ENCODE data around the gene OR4E1. TPM values are rescaled to one million over a fixed set of nuclear protein-coding genes. Genes with fewer than 3 reads are reported as not detected.
"Not testable (repeated sequence)": the region's sequence is repeated elsewhere in the genome, so short reads cannot be mapped to it uniquely, and the experiment has no call there.

The OR4E1 gene
- total and polyA plus RNA-seq, 7 experiments from 2014 or later = 0.07 to 0.19 (median 0.12) TPM; not detected in 3

DNA sequence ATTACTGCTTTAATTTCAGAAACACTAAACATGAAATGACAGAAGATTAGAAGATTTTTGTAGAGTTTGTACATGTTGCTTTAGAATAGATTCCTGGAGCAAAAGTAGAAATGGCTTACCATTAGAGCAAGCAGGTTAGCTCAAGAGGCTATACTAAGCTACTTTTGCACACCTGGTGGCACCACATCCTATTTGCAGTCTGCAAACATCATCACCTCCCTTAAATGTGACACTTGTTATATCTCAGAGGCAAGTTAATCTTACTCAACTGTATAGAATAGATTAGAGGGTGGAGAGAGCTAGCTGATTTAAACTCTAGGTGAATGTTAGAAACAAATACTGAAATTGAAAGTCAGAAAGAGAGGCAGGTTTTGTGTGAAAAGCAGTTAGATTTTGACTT lies 30.7 kb upstream of the OR4E1 start:
- ATAC-seq (peak; percentile 31), DNase-seq (no peak)
- Mint-ChIP-seq H3K36me3 (peaks cover 0 to 9% (median 0%) of the 10 kb centered on the region in 5 donors), H3K4me1 (peaks cover 0 to 12% (median 7%) of the 10 kb centered on the region in 7 donors), H3K27me3 (peaks cover 1 to 37% (median 20%) of the 10 kb centered on the region in 5 donors), H3K27ac (no peak overlapping the region), H3K9me3 (peaks cover 0 to 20% (median 2%) of the 10 kb centered on the region in 11 donors), H3K4me3 (no peak overlapping the region)
- intact Hi-C loops (cut with micrococcal nuclease) = no loop called here
- CTCF ChIA-PET = no interaction called here
- no peaks in the 10 kb centered on the region for H3K36me3 ChIP-seq (ENCODE audit: control insufficient read depth in 2 of 3, insufficient read depth in 3 of 3, low read length in 3 of 3)
- POLR2A ChIA-PET = interaction anchor here (1.1 kb wide), 1 partner anchor 10 kb away, joined by 3 read pairs; no protein-coding TSS in a partner anchor
- no peaks in the 10 kb centered on the region for H3K27me3 ChIP-seq (ENCODE audit: control insufficient read depth in 2 of 2, insufficient read depth in 2 of 2, low read length in 2 of 2)
- H3K4me3 ChIP-seq (ENCODE audit: low read length) = no peak overlapping the region
- H3K4me1 ChIP-seq (ENCODE audit: control insufficient read depth in 2 of 2, insufficient read depth in 2 of 2, low read length in 2 of 2) = peaks cover 0 to 8% of the 10 kb centered on the region in 2 donors
- H3K9me3 ChIP-seq (ENCODE audit: control insufficient read depth in 2 of 3, low read length in 3 of 3) = no peaks in the 10 kb centered on the region
- H3K27ac ChIP-seq (ENCODE audit: low read depth, low read length) = no peak overlapping the region

DNA sequence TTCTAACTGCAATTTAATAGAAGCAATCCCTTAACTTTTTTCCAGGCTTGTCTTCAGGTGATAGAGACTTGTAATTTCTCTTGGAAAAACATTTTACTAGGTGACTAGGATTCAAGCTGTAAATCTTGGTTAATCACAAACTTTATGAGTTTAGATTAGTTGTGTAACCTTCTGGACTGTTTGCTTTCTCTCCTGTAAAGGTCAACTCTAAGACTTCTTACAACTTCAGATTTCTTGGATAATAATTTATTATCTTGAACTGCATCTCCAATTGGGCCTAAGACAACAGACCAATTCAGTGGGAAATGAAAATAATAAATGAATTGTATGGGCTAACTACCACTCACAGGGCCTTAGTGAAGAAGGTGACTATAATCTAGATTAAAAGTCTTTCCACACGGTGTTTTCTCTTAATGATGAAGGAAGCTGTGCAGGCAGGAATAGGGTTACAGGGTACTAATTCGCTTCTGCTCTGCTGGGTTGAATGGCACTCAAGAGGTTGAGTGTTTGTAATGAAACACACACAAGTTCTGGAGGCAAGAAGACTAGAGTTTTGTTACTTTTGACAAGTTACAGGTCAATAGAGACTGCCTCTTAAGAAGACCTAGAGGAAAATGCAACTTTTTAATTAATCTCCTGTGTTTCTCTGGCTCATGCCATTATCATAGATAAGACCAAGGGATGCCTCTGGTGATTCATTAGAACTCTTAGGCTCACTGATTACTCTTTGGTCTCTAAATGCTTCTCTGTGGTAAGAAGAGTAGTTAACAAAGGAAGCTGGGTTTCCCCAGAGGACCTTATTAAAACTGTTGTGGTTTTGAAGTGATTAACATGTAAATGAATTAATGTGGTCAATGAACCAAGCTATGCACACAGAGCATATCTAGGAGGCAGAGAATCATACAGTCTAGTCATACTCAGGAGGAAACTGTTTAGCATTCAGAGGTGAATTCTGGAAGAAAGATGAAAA lies 30.0 kb upstream of the OR4E1 start:
- Histone ChIP-seq H3K4me1 (ENCODE audit: control insufficient read depth in 2 of 2, insufficient read depth in 2 of 2, low read length in 2 of 2) (peaks cover 0 to 8% of the 10 kb centered on the region in 2 donors), H3K4me3 (ENCODE audit: low read length) (no peak overlapping the region), H3K36me3 (ENCODE audit: control insufficient read depth in 2 of 3, insufficient read depth in 3 of 3, low read length in 3 of 3) (no peaks in the 10 kb centered on the region), H3K9me3 (ENCODE audit: control insufficient read depth in 2 of 3, low read length in 3 of 3) (no peaks in the 10 kb centered on the region), H3K27me3 (ENCODE audit: control insufficient read depth in 2 of 2, insufficient read depth in 2 of 2, low read length in 2 of 2) (no peaks in the 10 kb centered on the region), H3K27ac (ENCODE audit: low read depth, low read length) (no peak overlapping the region)
- intact Hi-C loops (cut with micrococcal nuclease) = no loop called here
- Mint-ChIP-seq H3K36me3 (peaks cover 0 to 6% (median 0%) of the 10 kb centered on the region in 5 donors), H3K27me3 (peaks cover 6 to 31% (median 19%) of the 10 kb centered on the region in 5 donors), H3K4me1 (peaks cover 0 to 12% (median 7%) of the 10 kb centered on the region in 7 donors), H3K4me3 (no peak overlapping the region), H3K27ac (no peak overlapping the region), H3K9me3 (peaks cover 0 to 23% (median 0%) of the 10 kb centered on the region in 11 donors)
- ChIA-PET POLR2A (interaction anchor here (1.1 kb wide), 1 partner anchor 9 kb away, joined by 3 read pairs; no protein-coding TSS in a partner anchor), CTCF (no interaction called here)
- DNase-seq (no peak), ATAC-seq (peak; percentile 64)

DNA sequence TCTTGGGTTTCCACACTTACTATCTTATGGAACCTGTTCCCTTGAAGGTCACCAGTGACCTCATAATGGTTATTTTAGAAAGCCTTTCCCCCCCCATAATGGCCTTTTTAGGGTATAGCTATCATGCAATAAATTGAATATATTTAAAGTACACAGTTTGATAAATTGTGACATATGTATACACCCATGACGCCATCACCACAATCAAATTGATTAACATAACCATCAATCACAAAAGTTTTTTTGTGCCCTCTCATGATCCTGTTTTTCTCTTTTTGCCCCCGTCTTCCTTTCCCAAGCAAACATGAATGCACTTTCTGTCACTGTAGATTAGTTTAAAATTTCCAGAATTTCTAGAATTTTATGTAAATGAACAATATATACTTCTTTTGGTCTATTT lies 28.7 kb upstream of the OR4E1 start:
- intact Hi-C loops (cut with micrococcal nuclease) = no loop called here
- DNase-seq (no peak), ATAC-seq (no peak)
- Histone ChIP-seq H3K9me3 (ENCODE audit: control insufficient read depth in 2 of 3, low read length in 3 of 3) (no peaks in the 10 kb centered on the region), H3K4me1 (ENCODE audit: control insufficient read depth in 2 of 2, insufficient read depth in 2 of 2, low read length in 2 of 2) (peaks cover 0 to 8% of the 10 kb centered on the region in 2 donors), H3K4me3 (ENCODE audit: low read length) (no peak overlapping the region), H3K27ac (ENCODE audit: low read depth, low read length) (no peak overlapping the region), H3K36me3 (ENCODE audit: control insufficient read depth in 2 of 3, insufficient read depth in 3 of 3, low read length in 3 of 3) (no peaks in the 10 kb centered on the region), H3K27me3 (ENCODE audit: control insufficient read depth in 2 of 2, insufficient read depth in 2 of 2, low read length in 2 of 2) (no peaks in the 10 kb centered on the region)
- Mint-ChIP-seq H3K27me3 (peaks cover 6 to 29% (median 13%) of the 10 kb centered on the region in 5 donors), H3K36me3 (no peaks in the 10 kb centered on the region), H3K4me3 (no peak overlapping the region), H3K9me3 (peaks cover 0 to 17% (median 0%) of the 10 kb centered on the region in 11 donors), H3K4me1 (peaks cover 0 to 12% (median 7%) of the 10 kb centered on the region in 7 donors), H3K27ac (no peak overlapping the region)
- POLR2A ChIA-PET = interaction anchor here (0.8 kb wide), 1 partner anchor 13 kb away, joined by 3 read pairs; no protein-coding TSS in a partner anchor
- CTCF ChIA-PET = no interaction called here

DNA sequence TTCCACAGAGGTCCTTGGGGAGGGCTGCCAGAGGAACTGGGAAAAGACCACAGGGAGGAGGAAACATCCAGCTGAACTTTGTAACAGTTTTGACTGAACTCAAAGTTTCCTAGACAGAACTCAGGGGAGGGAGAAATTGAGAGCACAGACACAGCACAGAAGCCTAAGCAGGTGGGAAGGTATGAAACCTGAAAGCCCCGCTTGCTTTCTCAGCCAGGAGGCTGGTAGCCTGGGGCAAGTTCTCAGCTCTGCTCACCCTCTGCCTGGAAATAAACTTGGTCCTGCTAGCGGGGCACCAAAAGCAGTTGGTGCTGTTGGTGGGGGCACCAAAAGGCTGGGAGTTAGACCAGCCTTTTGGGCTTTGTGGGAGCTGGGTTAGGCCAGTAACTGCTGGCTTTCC lies 25.9 kb upstream of the OR4E1 start:
- no peak overlapping the region for H3K4me3 Mint-ChIP-seq
- intact Hi-C loops (cut with micrococcal nuclease) = no loop called here
- peaks cover 0 to 11% (median 7%) of the 10 kb centered on the region in 7 donors for H3K4me1 Mint-ChIP-seq
- Histone ChIP-seq H3K27ac (ENCODE audit: low read depth, low read length) (no peak overlapping the region), H3K27me3 (ENCODE audit: control insufficient read depth in 2 of 2, insufficient read depth in 2 of 2, low read length in 2 of 2) (no peaks in the 10 kb centered on the region), H3K9me3 (ENCODE audit: control insufficient read depth in 2 of 3, low read length in 3 of 3) (no peaks in the 10 kb centered on the region), H3K36me3 (ENCODE audit: control insufficient read depth in 2 of 3, insufficient read depth in 3 of 3, low read length in 3 of 3) (no peaks in the 10 kb centered on the region), H3K4me3 (ENCODE audit: low read length) (no peak overlapping the region), H3K4me1 (ENCODE audit: control insufficient read depth in 2 of 2, insufficient read depth in 2 of 2, low read length in 2 of 2) (peaks cover 0 to 8% of the 10 kb centered on the region in 2 donors)
- no peak overlapping the region for H3K27ac Mint-ChIP-seq
- peaks cover 0 to 13% (median 3%) of the 10 kb centered on the region in 11 donors for H3K9me3 Mint-ChIP-seq
- peaks cover 9 to 27% (median 12%) of the 10 kb centered on the region in 5 donors for H3K27me3 Mint-ChIP-seq
- CTCF ChIA-PET = interaction anchor here (1.3 kb wide), 1 partner anchor 9 kb away, joined by 3 read pairs; no protein-coding TSS in a partner anchor
- DNase-seq = no peak
- no peaks in the 10 kb centered on the region for H3K36me3 Mint-ChIP-seq
- no peak for ATAC-seq
- POLR2A ChIA-PET = no interaction called here

DNA sequence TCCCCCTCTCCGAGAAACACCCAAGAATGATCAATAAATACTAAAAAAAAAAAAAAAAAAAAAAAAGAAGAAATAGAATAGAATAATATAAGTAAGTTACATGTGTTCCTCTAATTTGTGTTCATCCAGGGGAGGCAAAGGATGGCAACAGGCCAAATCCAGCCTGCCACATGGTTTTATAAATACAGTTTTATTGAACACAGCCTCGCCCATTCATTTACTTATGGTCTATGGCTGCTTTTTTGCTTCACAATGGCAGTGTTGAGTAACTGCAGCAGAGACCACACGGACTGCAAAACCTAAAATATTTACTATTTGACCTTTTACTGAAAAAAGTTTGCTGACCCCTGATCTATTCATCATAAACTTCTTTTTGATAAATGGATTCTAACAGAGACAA lies 24.9 kb upstream of the OR4E1 start:
- CTCF ChIA-PET = not testable (repeated sequence)

DNA sequence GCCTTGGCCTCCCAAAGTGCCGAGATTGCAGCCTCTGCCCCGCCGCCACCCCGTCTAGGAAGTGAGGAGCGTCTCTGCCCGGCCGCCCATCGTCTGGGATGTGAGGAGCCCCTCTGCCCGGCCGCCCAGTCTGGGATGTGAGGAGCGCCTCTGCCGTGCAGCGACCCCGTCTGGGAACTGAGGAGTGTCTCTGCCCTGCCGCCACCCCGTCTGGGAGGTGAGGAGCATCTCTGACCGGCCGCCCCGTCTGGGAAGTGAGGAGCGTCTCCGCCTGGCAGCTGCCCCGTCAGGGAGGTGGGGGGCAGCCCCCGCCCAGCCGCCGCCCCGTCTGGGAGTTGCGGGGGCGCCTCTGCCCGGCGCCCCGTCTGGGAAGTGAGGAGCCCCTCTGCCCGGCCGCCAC lies 24.0 kb upstream of the OR4E1 start:
- POLR2A ChIA-PET = interaction anchor here (0.6 kb wide), 1 partner anchor 42 kb away, joined by 4 read pairs; no protein-coding TSS in a partner anchor
- H3K9me3 ChIP-seq (ENCODE audit: control insufficient read depth in 2 of 3, low read length in 3 of 3); CTCF ChIA-PET; H3K27ac Mint-ChIP-seq; intact Hi-C loops (cut with micrococcal nuclease); H3K4me1 ChIP-seq (ENCODE audit: control insufficient read depth in 2 of 2, insufficient read depth in 2 of 2, low read length in 2 of 2); ATAC-seq; H3K36me3 ChIP-seq (ENCODE audit: control insufficient read depth in 2 of 3, insufficient read depth in 3 of 3, low read length in 3 of 3); H3K36me3 Mint-ChIP-seq; DNase-seq; H3K4me3 Mint-ChIP-seq; H3K27ac ChIP-seq (ENCODE audit: low read depth, low read length); H3K4me1 Mint-ChIP-seq; H3K4me3 ChIP-seq (ENCODE audit: low read length); H3K27me3 ChIP-seq (ENCODE audit: control insufficient read depth in 2 of 2, insufficient read depth in 2 of 2, low read length in 2 of 2): not testable (repeated sequence)
- Mint-ChIP-seq H3K27me3 (peaks cover 12 to 27% (median 17%) of the 10 kb centered on the region in 5 donors), H3K9me3 (peaks cover 0 to 13% (median 5%) of the 10 kb centered on the region in 11 donors)

More for the DNA sequence above, 24.9 kb upstream of the OR4E1 start:
- H3K27me3 ChIP-seq (ENCODE audit: control insufficient read depth in 2 of 2, insufficient read depth in 2 of 2, low read length in 2 of 2); POLR2A ChIA-PET; H3K4me3 ChIP-seq (ENCODE audit: low read length); intact Hi-C loops (cut with micrococcal nuclease); H3K9me3 ChIP-seq (ENCODE audit: control insufficient read depth in 2 of 3, low read length in 3 of 3); H3K27ac Mint-ChIP-seq; DNase-seq; H3K36me3 ChIP-seq (ENCODE audit: control insufficient read depth in 2 of 3, insufficient read depth in 3 of 3, low read length in 3 of 3); H3K4me1 ChIP-seq (ENCODE audit: control insufficient read depth in 2 of 2, insufficient read depth in 2 of 2, low read length in 2 of 2); H3K36me3 Mint-ChIP-seq; ATAC-seq; H3K4me1 Mint-ChIP-seq; H3K27ac ChIP-seq (ENCODE audit: low read depth, low read length); H3K4me3 Mint-ChIP-seq: not testable (repeated sequence)
- peaks cover 12 to 24% (median 14%) of the 10 kb centered on the region in 5 donors for H3K27me3 Mint-ChIP-seq
- peaks cover 0 to 13% (median 4%) of the 10 kb centered on the region in 11 donors for H3K9me3 Mint-ChIP-seq
